ENCODE data around the gene EYS.
A peak's percentile ranks its signal among the peaks of the same experiment; 100 is the strongest.

Gene EYS

GRCh38 chr6:63683071-63683603, 2023.9 kb downstream of the EYS start:
- Histone ChIP-seq H3K4me1 (ENCODE audit: control insufficient read depth, insufficient read depth, low read depth, low read length) (no peaks in the 10 kb centered on the region), H3K4me2 (ENCODE audit: low read length, poor library complexity, severe bottlenecking) (no peak overlapping the region)

GRCh38 chr6:63677282-63677681, 2029.7 kb downstream of the EYS start:
- H2BK12ac ChIP-seq (ENCODE audit: low read length in 2 of 2) = no peak overlapping the region
- no peak overlapping the region for H3K9ac ChIP-seq (ENCODE audit: low read length)
- H3K4me3 ChIP-seq (ENCODE audit: insufficient read depth in 1 of 2, low read depth in 1 of 2, low read length in 2 of 2) = peak overlapping the region in 1 of 2 experiments; percentile 6
- no CpG with 5 or more reads among the region's 1 CpG for whole genome bisulfite sequencing
- no peak overlapping the region for H3K14ac ChIP-seq (ENCODE audit: low read length in 2 of 2)
- H3K27me3 ChIP-seq (ENCODE audit: control insufficient read depth in 1 of 2, insufficient read depth in 1 of 2, low read length in 2 of 2) = no peaks in the 10 kb centered on the region
- no peak overlapping the region for H3K4me2 ChIP-seq (ENCODE audit: low read length, poor library complexity, severe bottlenecking)
- no peaks in the 10 kb centered on the region for H3K9me3 ChIP-seq (ENCODE audit: control insufficient read depth, low read length)
- no peak overlapping the region for H3K4ac ChIP-seq (ENCODE audit: low read depth in 1 of 2, low read length in 2 of 2)
- no peak overlapping the region for H3K18ac ChIP-seq (ENCODE audit: low read depth in 1 of 2, low read length in 2 of 2)
- H3K36me3 ChIP-seq (ENCODE audit: control insufficient read depth in 1 of 2, insufficient read depth in 2 of 2, low read depth in 1 of 2, low read length in 2 of 2) = peaks cover 0 to 32% of the 10 kb centered on the region in 2 experiments
- no peak overlapping the region for H4K8ac ChIP-seq (ENCODE audit: low read length)
- H4K91ac ChIP-seq (ENCODE audit: low read length) = no peak overlapping the region
- no peak overlapping the region for H3K27ac ChIP-seq (ENCODE audit: low read length, poor library complexity, severe bottlenecking)
- peak; percentile 46 for DNase-seq
- no peak overlapping the region for H2BK15ac ChIP-seq (ENCODE audit: low read depth, poor library complexity, severe bottlenecking)
- no peak overlapping the region for H3K23ac ChIP-seq (ENCODE audit: low read length in 2 of 2)
- no peak overlapping the region for H2BK5ac ChIP-seq (ENCODE audit: low read depth, low read length, poor library complexity, severe bottlenecking)
- H2BK120ac ChIP-seq (ENCODE audit: low read depth, low read length) = no peak overlapping the region
- H3K4me1 ChIP-seq (ENCODE audit: control insufficient read depth, insufficient read depth, low read depth, low read length) = no peaks in the 10 kb centered on the region
- H2AK5ac ChIP-seq (ENCODE audit: low read length, severe bottlenecking) = no peak overlapping the region
- peaks cover 14% of the 10 kb centered on the region for H3K79me1 ChIP-seq (replicated peaks; ENCODE audit: low read length, poor library complexity, severe bottlenecking)
- no peak overlapping the region for H2AFZ ChIP-seq (ENCODE audit: low read depth, low read length)

More at GRCh38 chr6:63683071-63683603, 2023.9 kb downstream of the EYS start:
- no peak overlapping the region for H3K23ac ChIP-seq (ENCODE audit: low read length in 2 of 2)
- H3K36me3 ChIP-seq (ENCODE audit: control insufficient read depth in 1 of 2, insufficient read depth in 2 of 2, low read depth in 1 of 2, low read length in 2 of 2) = peaks cover 0 to 44% of the 10 kb centered on the region in 2 experiments
- H3K79me1 ChIP-seq (replicated peaks; ENCODE audit: low read length, poor library complexity, severe bottlenecking) = peaks cover 11% of the 10 kb centered on the region
- no peak overlapping the region for H3K4me3 ChIP-seq (ENCODE audit: insufficient read depth in 1 of 2, low read depth in 1 of 2, low read length in 2 of 2)
- H2AFZ ChIP-seq (ENCODE audit: low read depth, low read length) = no peak overlapping the region
- no peak overlapping the region for H2AK5ac ChIP-seq (ENCODE audit: low read length, severe bottlenecking)
- H2BK120ac ChIP-seq (ENCODE audit: low read depth, low read length) = no peak overlapping the region
- H2BK15ac ChIP-seq (ENCODE audit: low read depth, poor library complexity, severe bottlenecking) = no peak overlapping the region
- no peaks in the 10 kb centered on the region for H3K9me3 ChIP-seq (ENCODE audit: control insufficient read depth, low read length)
- no peak overlapping the region for H3K14ac ChIP-seq (ENCODE audit: low read length in 2 of 2)
- H3K9ac ChIP-seq (ENCODE audit: low read length) = no peak overlapping the region
- no peak overlapping the region for H4K8ac ChIP-seq (ENCODE audit: low read length)
- H3K27ac ChIP-seq (ENCODE audit: low read length, poor library complexity, severe bottlenecking) = no peak overlapping the region
- no peak overlapping the region for H3K4ac ChIP-seq (ENCODE audit: low read depth in 1 of 2, low read length in 2 of 2)
- no peak for DNase-seq
- no peak overlapping the region for H2BK5ac ChIP-seq (ENCODE audit: low read depth, low read length, poor library complexity, severe bottlenecking)
- WGBS = no CpG with 5 or more reads among the region's 1 CpG
- no peak overlapping the region for H4K91ac ChIP-seq (ENCODE audit: low read length)
- no peaks in the 10 kb centered on the region for H3K27me3 ChIP-seq (ENCODE audit: control insufficient read depth in 1 of 2, insufficient read depth in 1 of 2, low read length in 2 of 2)
- no peak overlapping the region for H2BK12ac ChIP-seq (ENCODE audit: low read length in 2 of 2)
- H3K18ac ChIP-seq (ENCODE audit: low read depth in 1 of 2, low read length in 2 of 2) = no peak overlapping the region

- no peaks in the 10 kb centered on the region for H3K9me3 ChIP-seq (ENCODE audit: control insufficient read depth, low read length)
- no peak overlapping the region for H4K8ac ChIP-seq (ENCODE audit: low read length)
- H3K4me2 ChIP-seq (ENCODE audit: low read length, poor library complexity, severe bottlenecking) = no peak overlapping the region
- no peak overlapping the region for H2AK5ac ChIP-seq (ENCODE audit: low read length, severe bottlenecking)
- H3K23ac ChIP-seq (ENCODE audit: low read length in 2 of 2) = peak overlapping the region in 1 of 2 experiments; percentile 14
- H3K9ac ChIP-seq (ENCODE audit: low read length) = no peak overlapping the region
- H3K4me3 ChIP-seq (ENCODE audit: insufficient read depth in 1 of 2, low read depth in 1 of 2, low read length in 2 of 2) = peak overlapping the region in 1 of 2 experiments; percentile 6
- no peaks in the 10 kb centered on the region for H3K27me3 ChIP-seq (ENCODE audit: control insufficient read depth in 1 of 2, insufficient read depth in 1 of 2, low read length in 2 of 2)
- no peak overlapping the region for H2BK120ac ChIP-seq (ENCODE audit: low read depth, low read length)
- 96% methylated on average over 3 of the region's 3 CpGs for WGBS
- DNase-seq = peak; percentile 10
- H2AFZ ChIP-seq (ENCODE audit: low read depth, low read length) = no peak overlapping the region
- H3K4ac ChIP-seq (ENCODE audit: low read depth in 1 of 2, low read length in 2 of 2) = no peak overlapping the region
- H2BK12ac ChIP-seq (ENCODE audit: low read length in 2 of 2) = no peak overlapping the region
- H2BK5ac ChIP-seq (ENCODE audit: low read depth, low read length, poor library complexity, severe bottlenecking) = no peak overlapping the region
- no peak overlapping the region for H3K27ac ChIP-seq (ENCODE audit: low read length, poor library complexity, severe bottlenecking)
- H3K4me1 ChIP-seq (ENCODE audit: control insufficient read depth, insufficient read depth, low read depth, low read length) = no peaks in the 10 kb centered on the region
- no peak overlapping the region for H3K14ac ChIP-seq (ENCODE audit: low read length in 2 of 2)
- H3K79me1 ChIP-seq (replicated peaks; ENCODE audit: low read length, poor library complexity, severe bottlenecking) = peaks cover 10% of the 10 kb centered on the region
- peaks cover 0 to 32% of the 10 kb centered on the region in 2 experiments for H3K36me3 ChIP-seq (ENCODE audit: control insufficient read depth in 1 of 2, insufficient read depth in 2 of 2, low read depth in 1 of 2, low read length in 2 of 2)
- peak overlapping the region in 1 of 2 experiments; percentile 33 for H3K18ac ChIP-seq (ENCODE audit: low read depth in 1 of 2, low read length in 2 of 2)
- H2BK15ac ChIP-seq (ENCODE audit: low read depth, poor library complexity, severe bottlenecking) = no peak overlapping the region
- H4K91ac ChIP-seq (ENCODE audit: low read length) = no peak overlapping the region
Measured at GRCh38 chr6:63676412-63677114, 2030.5 kb downstream of the EYS start.

GRCh38 chr6:63675138-63675537, 2031.9 kb downstream of the EYS start:
- Histone ChIP-seq H2BK120ac (ENCODE audit: low read depth, low read length) (no peak overlapping the region), H3K27me3 (ENCODE audit: control insufficient read depth in 1 of 2, insufficient read depth in 1 of 2, low read length in 2 of 2) (no peaks in the 10 kb centered on the region), H3K9ac (ENCODE audit: low read length) (no peak overlapping the region), H2AFZ (ENCODE audit: low read depth, low read length) (no peak overlapping the region), H4K8ac (ENCODE audit: low read length) (no peak overlapping the region), H3K36me3 (ENCODE audit: control insufficient read depth in 1 of 2, insufficient read depth in 2 of 2, low read depth in 1 of 2, low read length in 2 of 2) (peaks cover 0 to 22% of the 10 kb centered on the region in 2 experiments), H3K79me1 (replicated peaks; ENCODE audit: low read length, poor library complexity, severe bottlenecking) (peaks cover 13% of the 10 kb centered on the region), H3K4me1 (ENCODE audit: control insufficient read depth, insufficient read depth, low read depth, low read length) (no peaks in the 10 kb centered on the region), H2AK5ac (ENCODE audit: low read length, severe bottlenecking) (no peak overlapping the region), H3K14ac (ENCODE audit: low read length in 2 of 2) (no peak overlapping the region), H3K9me3 (ENCODE audit: control insufficient read depth, low read length) (no peaks in the 10 kb centered on the region), H3K4me2 (ENCODE audit: low read length, poor library complexity, severe bottlenecking) (no peak overlapping the region), H4K91ac (ENCODE audit: low read length) (no peak overlapping the region), H2BK5ac (ENCODE audit: low read depth, low read length, poor library complexity, severe bottlenecking) (no peak overlapping the region), H3K18ac (ENCODE audit: low read depth in 1 of 2, low read length in 2 of 2) (no peak overlapping the region), H3K27ac (ENCODE audit: low read length, poor library complexity, severe bottlenecking) (no peak overlapping the region), H3K4ac (ENCODE audit: low read depth in 1 of 2, low read length in 2 of 2) (no peak overlapping the region), H3K23ac (ENCODE audit: low read length in 2 of 2) (no peak overlapping the region), H2BK12ac (ENCODE audit: low read length in 2 of 2) (no peak overlapping the region), H3K4me3 (ENCODE audit: insufficient read depth in 1 of 2, low read depth in 1 of 2, low read length in 2 of 2) (no peak overlapping the region), H2BK15ac (ENCODE audit: low read depth, poor library complexity, severe bottlenecking) (no peak overlapping the region)
- WGBS = 100% methylated on average over 1 of the region's 1 CpG
- DNase-seq = no peak

All from mesenchymal stem cell (in vitro differentiated cells and primary cell).